NCI-H1092 (cell line): Measurements from ENCODE around the gene TATDN3.
"Not testable (repeated sequence)": the region's sequence is repeated elsewhere in the genome, so short reads cannot be mapped to it uniquely, and the experiment has no call there.

Source experiments
- DNase-seq: peaks from one replicate; lab custom pipeline; 2025; lab: John Stamatoyannopoulos, UW

TATDN3 gene

GRCh38 chr1:212791676-212792395, at the start of gene TATDN3, which contains the start of gene NSL1:
Gene TATDN3, plus strand, starts transcription at chr1:212791894. Its CDS starts 28 bp downstream, at chr1:212791922.
Gene NSL1, minus strand, starts transcription at chr1:212791777. Its CDS starts 14 bp downstream, at chr1:212791763.
- DNase-seq, result peak; percentile 97

- no peak for DNase-seq
Measured at GRCh38 chr1:212743901-212744475, 47.7 kb upstream of the TATDN3 start.

GRCh38 chr1:212745303-212745702, 46.4 kb upstream of the TATDN3 start:
- DNase-seq, result no peak

- DNase-seq, result no peak
Measured at GRCh38 chr1:212746546-212746945, 45.1 kb upstream of the TATDN3 start.

- DNase-seq, result peak; percentile 45
Measured at GRCh38 chr1:212749821-212750535, 41.7 kb upstream of the TATDN3 start.

GRCh38 chr1:212752252-212752933, 39.3 kb upstream of the TATDN3 start:
- no peak for DNase-seq

GRCh38 chr1:212752934-212753497, 38.7 kb upstream of the TATDN3 start:
- DNase-seq, result no peak

- no peak for DNase-seq
Measured at GRCh38 chr1:212753749-212754148, 37.9 kb upstream of the TATDN3 start.

- DNase-seq, result no peak
Measured at GRCh38 chr1:212754193-212754592, 37.5 kb upstream of the TATDN3 start.

GRCh38 chr1:212754680-212755079, 37.0 kb upstream of the TATDN3 start:
- DNase-seq, result no peak

GRCh38 chr1:212759683-212760082, 32.0 kb upstream of the TATDN3 start:
- DNase-seq, result no peak

GRCh38 chr1:212760126-212760823, 31.4 kb upstream of the TATDN3 start:
- DNase-seq, result no peak

GRCh38 chr1:212762234-212762633, 29.5 kb upstream of the TATDN3 start:
- no peak for DNase-seq

- no peak for DNase-seq
Measured at GRCh38 chr1:212762839-212763238, 28.9 kb upstream of the TATDN3 start.

GRCh38 chr1:212764718-212765281, 26.9 kb upstream of the TATDN3 start:
- not testable (repeated sequence) for DNase-seq

GRCh38 chr1:212766825-212767224, 24.9 kb upstream of the TATDN3 start:
- DNase-seq, result not testable (repeated sequence)

- DNase-seq, result no peak
Measured at GRCh38 chr1:212769459-212770167, 22.1 kb upstream of the TATDN3 start.

GRCh38 chr1:212771341-212771740, 20.4 kb upstream of the TATDN3 start:
- no peak for DNase-seq

GRCh38 chr1:212773011-212773410, 18.7 kb upstream of the TATDN3 start:
- DNase-seq, result no peak

GRCh38 chr1:212774584-212774983, 17.1 kb upstream of the TATDN3 start:
- DNase-seq, result no peak
